Measurements from ENCODE around the gene STEAP3.

- TF ChIP-seq CTCF (IDR thresholded peaks at IDR 0.05), result no peak
- TF ChIP-seq EZH2 (IDR thresholded peaks at IDR 0.05; ENCODE audit: borderline replicate concordance, insufficient read depth, low read depth, low read length, poor library complexity, severe bottlenecking), result no peak
These were observed 914 bp downstream of the STEAP3 start for GRCh38 chr2:119224391-119225104.

All from B cell (primary cell).